Activated CD8-positive, alpha-beta memory T cell treated with anti-CD3 and anti-CD28 coated beads, Interleukin-2, amount 50 U/mL, for 1 hour (primary cell): Measurements from ENCODE around the gene FAR2.

Experiments
- DNase-seq: peaks from one replicate; pipeline ENCODE4 v3.0.0-alpha.2; 2020; ENCODE audit errors: extremely low read depth

Gene FAR2

GRCh38 chr12:29204521-29204920 lies 55.4 kb downstream of the FAR2 start:
- no peak for DNase-seq

- DNase-seq = no peak
Observed at GRCh38 chr12:29207120-29207519, 58.0 kb downstream of the FAR2 start.

GRCh38 chr12:29208060-29208459 lies 59.0 kb downstream of the FAR2 start:
- DNase-seq = no peak

GRCh38 chr12:29208936-29209701 lies 60.0 kb downstream of the FAR2 start:
- DNase-seq = no peak

- no peak for DNase-seq
Observed at GRCh38 chr12:29211696-29212095, 62.6 kb downstream of the FAR2 start.

GRCh38 chr12:29212682-29213403 lies 63.8 kb downstream of the FAR2 start:
- DNase-seq = no peak

- no peak for DNase-seq
Observed at GRCh38 chr12:29216266-29216665, 67.2 kb downstream of the FAR2 start.

- DNase-seq = no peak
Observed at GRCh38 chr12:29216797-29217575, 67.9 kb downstream of the FAR2 start.

- DNase-seq = no peak
Observed at GRCh38 chr12:29220632-29221336, 71.7 kb downstream of the FAR2 start.

- no peak for DNase-seq
Observed at GRCh38 chr12:29222200-29222599, 73.1 kb downstream of the FAR2 start.

GRCh38 chr12:29223426-29223825 lies 74.3 kb downstream of the FAR2 start:
- no peak for DNase-seq

GRCh38 chr12:29223956-29224543 lies 75.0 kb downstream of the FAR2 start:
- DNase-seq = no peak

GRCh38 chr12:29224572-29224971 lies 75.5 kb downstream of the FAR2 start:
- no peak for DNase-seq

- no peak for DNase-seq
Observed at GRCh38 chr12:29225834-29226233, 76.8 kb downstream of the FAR2 start.

- DNase-seq = no peak
Observed at GRCh38 chr12:29226616-29227015, 77.5 kb downstream of the FAR2 start.

- DNase-seq = no peak
Observed at GRCh38 chr12:29228474-29229157, 79.5 kb downstream of the FAR2 start.

- DNase-seq = no peak
Observed at GRCh38 chr12:29229158-29229505, 80.1 kb downstream of the FAR2 start.

GRCh38 chr12:29229937-29230336 lies 80.9 kb downstream of the FAR2 start:
- DNase-seq = no peak

- no peak for DNase-seq
Observed at GRCh38 chr12:29230800-29231560, 81.9 kb downstream of the FAR2 start.

GRCh38 chr12:29232086-29232485 lies 83.0 kb downstream of the FAR2 start:
- DNase-seq = no peak
